GM12878 (cell line): ENCODE results near the gene SSNA1. TPM values are rescaled to one million over a fixed set of nuclear protein-coding genes. Genes with fewer than 3 reads are reported as not detected.

ENCODE experiments used
- CEBPZ ChIP-seq: fragments of 150-350 bp; IDR thresholded peaks from 2 replicates; pipeline ENCODE4 v1.6.1; 2016; ENCODE audit warnings: low read depth, low read length
- FOXK2 ChIP-seq: fragments of 450-650 bp; IDR thresholded peaks from 2 replicates; pipeline ENCODE4 v1.6.1; 2017; ENCODE audit warnings: mild to moderate bottlenecking, moderate library complexity
- GATAD2B ChIP-seq: fragments of 450-650 bp; conservative IDR thresholded peaks from 2 replicates; pipeline ENCODE4 v1.6.1; 2017; ENCODE audit warnings: low read depth, mild to moderate bottlenecking, moderate library complexity
- HSF1 ChIP-seq: fragments of 150-350 bp; IDR thresholded peaks from 2 replicates; pipeline ENCODE4 v1.6.1; 2014; ENCODE audit warnings: mild to moderate bottlenecking, low read depth, low read length
- NR2C2 ChIP-seq: IDR thresholded peaks from 2 replicates; pipeline ENCODE4 v1.6.1; 2011; ENCODE audit warnings: borderline replicate concordance, low read depth; ENCODE audit not compliant: control insufficient read depth, insufficient read length
- POLR2A ChIP-seq: IDR thresholded peaks from 2 replicates; pipeline ENCODE4 v1.6.1; 2011; ENCODE audit warnings: low read depth, mild to moderate bottlenecking, low read length
- POLR2AphosphoS5 ChIP-seq: IDR thresholded peaks from 2 replicates; pipeline ENCODE4 v1.6.1; 2011; ENCODE audit warnings: mild to moderate bottlenecking, low read length, inconsistent platforms
- SMAD1 ChIP-seq: fragments of 450-650 bp; IDR thresholded peaks from 2 replicates; pipeline ENCODE4 v1.6.1; 2018; ENCODE audit warnings: mild to moderate bottlenecking, low read depth; ENCODE audit not compliant: partially characterized antibody
- SMAD5 ChIP-seq: IDR thresholded peaks from 2 replicates; pipeline ENCODE4 v1.6.1; 2016; ENCODE audit warnings: antibody characterized with exemption, low read depth
- SUZ12 ChIP-seq: fragments of 200-600 bp; sonication (generic); IDR thresholded peaks from one replicate; pipeline ENCODE4 v1.6.1; 2018; ENCODE audit warnings: antibody characterized with exemption, mild to moderate bottlenecking; ENCODE audit not compliant: unreplicated experiment
- YBX1 ChIP-seq: fragments of 450-650 bp; IDR thresholded peaks from 2 replicates; pipeline ENCODE4 v1.6.1; 2016; ENCODE audit warnings: antibody characterized with exemption
- ZBTB40 ChIP-seq: fragments of 450-650 bp; IDR thresholded peaks from 2 replicates; pipeline ENCODE4 v1.6.1; 2016; ENCODE audit warnings: mild to moderate bottlenecking, moderate library complexity, borderline replicate concordance
- polyA plus RNA-seq, 11 experiments: library from polyadenylated mRNA; depleted of rRNA in 4 of 11; unstranded in 6 of 11; stranded (reverse) in 5 of 11; fragments of >200 nt; fragmentation: Nextera tagmentation in 4 of 11; fragmentation: Illumina TruSeq in 1 of 11; extraction: Ambion mirVana in 4 of 11; extraction: Trizol in 1 of 11; gene quantifications; 1 replicate in 1 of 11; 2 replicates in 10 of 11; pipeline versions ENCODE4 v1.2.1 to v1.2.3, GENCODE V29; 2011 to 2016; ENCODE audit warnings: inconsistent platforms in 2 of 11, missing spikeins in 2 of 11, low read depth in 1 of 11
- total RNA-seq, 4 experiments: library from RNA; depleted of rRNA in 3 of 4; stranded (reverse); fragments of >200 nt in 3 of 4; fragmentation: Illumina TruSeq in 1 of 4; extraction: Trizol in 1 of 4; gene quantifications; 2 replicates each; pipeline versions ENCODE4 v1.2.1 to v1.2.3, GENCODE V29; 2013 to 2021

The SSNA1 gene
- total and polyA plus RNA-seq, 10 of the 15 experiments (the other 5 are each of a cell fraction or from before 2014, with no cell fraction given) = 0.63 to 139 (median 78.0) TPM

- TF ChIP-seq NR2C2 = no peak
- TF ChIP-seq GATAD2B = no peak
- no peak for TF ChIP-seq FOXK2
- no peak for TF ChIP-seq CEBPZ
- no peak for TF ChIP-seq HSF1
- TF ChIP-seq ZBTB40 = no peak
- TF ChIP-seq POLR2A = 0 out of 2 replicates have a peak, but pooled peaks have one; percentile 5
- TF ChIP-seq SMAD5 = no peak
- TF ChIP-seq SUZ12 = no peak
- TF ChIP-seq SMAD1 = no peak
- TF ChIP-seq YBX1 = no peak
- TF ChIP-seq POLR2AphosphoS5 = no peak
These were observed 11.9 kb upstream of the SSNA1 start (continued) for GRCh38 chr9:137176302-137177182.
